GM06990 (cell line): ENCODE data around the gene DAB2IP.

Experiments used
- DNase-seq: peaks from one replicate; pipeline ENCODE4 v3.0.0-alpha.2; 2011; ENCODE audit not compliant: insufficient read length; ENCODE audit errors: extremely low read depth
- H3K27me3 ChIP-seq: replicated peaks from 2 replicates; pipeline ENCODE4 v1.6.0; 2011; ENCODE audit warnings: low read length; ENCODE audit not compliant: control insufficient read depth, insufficient read depth
- H3K36me3 ChIP-seq: 2 replicates; pipeline ENCODE4 v1.5.1; 2011; ENCODE audit warnings: low read length; ENCODE audit not compliant: control insufficient read depth, insufficient read depth
- H3K4me3 ChIP-seq: replicated peaks from 2 replicates; pipeline ENCODE4 v1.5.1; 2011; ENCODE audit warnings: low read depth, mild to moderate bottlenecking, control low read depth, low read length
- TF ChIP-seq, protein P1 (sequence below): IDR thresholded peaks from 2 replicates; pipeline ENCODE4 v1.5.1; 2011; ENCODE audit warnings: low read length, control low read depth, mild to moderate bottlenecking, inconsistent platforms; ENCODE audit not compliant: insufficient read depth, poor library complexity, severe bottlenecking

Gene DAB2IP

DNA sequence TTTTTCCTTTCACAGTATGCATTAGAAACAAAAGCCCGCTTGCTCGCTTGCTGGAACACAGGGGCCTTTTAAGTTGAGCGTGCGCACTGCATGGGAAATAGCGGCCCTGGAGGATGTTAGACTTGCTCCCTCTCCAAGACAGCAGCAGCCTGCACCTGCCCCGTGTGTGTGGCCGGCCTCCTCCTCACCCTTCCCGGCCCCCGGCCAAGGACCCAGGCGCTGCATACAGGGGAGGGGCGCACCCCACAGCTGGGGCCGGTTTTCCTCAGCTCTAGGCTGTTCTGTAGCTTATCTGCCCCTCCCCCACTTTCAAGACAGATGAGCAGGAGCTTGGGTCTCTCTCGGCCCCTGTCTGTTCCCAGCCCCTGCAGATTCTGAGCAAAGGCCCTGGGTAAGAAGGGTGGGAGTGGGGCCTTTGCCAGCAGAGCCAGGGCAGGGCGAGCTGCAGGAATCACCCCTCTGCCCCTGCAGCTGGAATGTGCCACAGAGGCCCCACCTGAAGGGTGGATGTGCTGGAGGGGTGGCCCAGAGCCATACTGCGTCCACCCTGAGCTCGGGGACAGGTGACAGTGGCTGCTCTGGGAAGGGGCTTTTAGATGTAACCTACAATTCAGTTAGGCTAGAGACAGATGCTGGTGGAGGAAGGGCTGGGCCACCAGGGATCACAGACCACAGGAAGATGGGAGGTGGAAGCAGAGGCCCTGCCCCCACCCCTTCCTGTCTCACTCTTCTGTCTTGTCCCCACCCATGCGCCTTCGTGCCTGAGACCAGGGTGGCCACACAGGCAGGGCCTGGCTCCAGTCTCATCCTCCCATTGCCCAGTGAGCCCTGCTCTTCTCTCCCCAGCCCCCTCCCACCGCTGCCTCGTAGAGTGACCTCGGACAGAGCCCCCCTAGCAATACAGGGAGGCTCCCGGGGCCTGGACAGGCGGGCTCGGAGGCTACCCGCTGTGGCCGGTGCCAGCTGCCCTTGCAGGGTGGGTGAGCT lies 132.4 kb downstream of the DAB2IP start:
- no peaks in the 10 kb centered on the region; the same call in 1 of the 2 replicates for H3K27me3 ChIP-seq
- no peaks in the 10 kb centered on the region for H3K36me3 ChIP-seq
- TF ChIP-seq, protein P1, sequence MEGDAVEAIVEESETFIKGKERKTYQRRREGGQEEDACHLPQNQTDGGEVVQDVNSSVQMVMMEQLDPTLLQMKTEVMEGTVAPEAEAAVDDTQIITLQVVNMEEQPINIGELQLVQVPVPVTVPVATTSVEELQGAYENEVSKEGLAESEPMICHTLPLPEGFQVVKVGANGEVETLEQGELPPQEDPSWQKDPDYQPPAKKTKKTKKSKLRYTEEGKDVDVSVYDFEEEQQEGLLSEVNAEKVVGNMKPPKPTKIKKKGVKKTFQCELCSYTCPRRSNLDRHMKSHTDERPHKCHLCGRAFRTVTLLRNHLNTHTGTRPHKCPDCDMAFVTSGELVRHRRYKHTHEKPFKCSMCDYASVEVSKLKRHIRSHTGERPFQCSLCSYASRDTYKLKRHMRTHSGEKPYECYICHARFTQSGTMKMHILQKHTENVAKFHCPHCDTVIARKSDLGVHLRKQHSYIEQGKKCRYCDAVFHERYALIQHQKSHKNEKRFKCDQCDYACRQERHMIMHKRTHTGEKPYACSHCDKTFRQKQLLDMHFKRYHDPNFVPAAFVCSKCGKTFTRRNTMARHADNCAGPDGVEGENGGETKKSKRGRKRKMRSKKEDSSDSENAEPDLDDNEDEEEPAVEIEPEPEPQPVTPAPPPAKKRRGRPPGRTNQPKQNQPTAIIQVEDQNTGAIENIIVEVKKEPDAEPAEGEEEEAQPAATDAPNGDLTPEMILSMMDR: no peak
- H3K4me3 ChIP-seq: no peak overlapping the region
- DNase-seq: no peak

DNA sequence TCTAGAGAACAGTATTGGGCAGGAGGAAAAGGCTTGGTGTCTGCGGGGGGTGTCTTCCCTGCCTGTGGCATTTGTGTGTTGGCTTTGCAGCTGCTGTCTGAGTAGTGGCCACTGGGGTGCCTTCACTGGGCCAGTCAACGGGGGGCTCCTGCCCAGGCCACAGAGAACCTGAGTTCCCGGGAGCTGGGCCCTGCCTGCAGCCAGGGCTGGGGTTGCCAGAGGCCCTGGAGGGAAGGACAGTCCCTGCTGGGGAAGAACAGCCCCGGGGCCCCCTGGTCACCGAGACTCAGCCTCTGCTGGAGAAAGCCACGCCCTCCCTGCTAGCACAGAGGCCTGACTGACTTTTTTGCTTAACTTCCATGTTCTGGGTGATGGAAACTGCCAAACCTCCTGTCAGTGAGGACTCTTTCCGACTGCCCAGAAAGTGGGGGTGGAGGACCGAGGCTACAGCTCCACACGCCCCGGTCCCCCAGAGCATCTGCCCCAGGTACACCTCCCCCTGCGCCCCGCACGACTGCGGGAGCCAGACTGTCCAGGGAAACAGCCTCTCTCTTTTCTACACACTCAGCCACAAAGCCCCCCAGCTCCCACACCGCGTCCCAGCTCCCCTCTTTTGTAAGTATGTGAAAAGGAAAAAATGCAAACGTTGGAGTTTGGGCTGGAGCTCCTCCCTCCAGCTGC lies 133.4 kb downstream of the DAB2IP start:
- Histone ChIP-seq H3K36me3 (no peaks in the 10 kb centered on the region), H3K4me3 (no peak overlapping the region), H3K27me3 (no peaks in the 10 kb centered on the region; the same call in 1 of the 2 replicates)
- TF ChIP-seq, protein P1: no peak
- DNase-seq: no peak

DNA sequence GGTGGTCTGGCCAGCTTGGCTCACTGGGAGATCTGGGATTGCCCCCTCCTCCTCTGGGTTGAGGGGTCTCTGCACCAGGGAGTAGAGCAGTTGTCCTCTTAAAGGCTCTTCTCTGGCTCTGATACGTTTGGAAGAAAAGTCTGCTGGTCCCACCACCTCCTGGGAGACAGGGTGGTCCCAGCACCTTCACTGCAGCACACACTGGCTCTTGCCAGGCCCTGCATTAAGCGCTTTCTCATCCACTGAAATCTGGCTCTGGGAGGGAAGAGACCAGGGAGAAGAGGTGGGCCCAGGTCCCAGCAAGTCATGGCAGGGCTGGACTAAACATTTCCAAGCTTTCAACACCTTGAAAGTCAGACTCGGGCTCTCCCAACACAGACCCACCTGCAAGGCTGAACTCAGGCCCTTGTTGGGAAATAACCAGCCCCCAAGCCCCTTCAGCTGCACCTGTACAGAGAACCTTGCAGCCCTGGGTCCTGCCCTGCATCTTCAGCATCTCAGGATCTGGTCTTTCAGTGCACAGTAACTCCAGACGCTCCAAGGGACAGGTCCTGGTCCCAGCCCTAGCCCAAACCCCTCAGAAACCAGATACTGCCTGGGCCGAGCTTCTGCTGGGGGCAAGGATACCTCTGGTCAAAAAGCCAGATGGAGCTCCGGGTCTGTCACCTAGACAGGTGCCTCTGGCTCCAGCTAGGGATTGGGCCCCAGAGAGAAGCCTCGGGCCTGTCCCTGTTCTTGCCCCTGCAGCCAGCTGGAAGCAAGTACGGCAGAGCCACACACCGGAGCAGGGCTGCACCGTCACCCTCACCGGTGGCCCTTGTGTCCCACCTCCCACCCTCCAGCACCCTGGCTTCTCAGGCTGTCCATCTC lies 134.5 kb downstream of the DAB2IP start:
- no peaks in the 10 kb centered on the region; the same call in 1 of the 2 replicates for H3K27me3 ChIP-seq
- H3K36me3 ChIP-seq: no peaks in the 10 kb centered on the region
- no peak for DNase-seq
- no peak overlapping the region for H3K4me3 ChIP-seq
- TF ChIP-seq, protein P1: no peak

DNA sequence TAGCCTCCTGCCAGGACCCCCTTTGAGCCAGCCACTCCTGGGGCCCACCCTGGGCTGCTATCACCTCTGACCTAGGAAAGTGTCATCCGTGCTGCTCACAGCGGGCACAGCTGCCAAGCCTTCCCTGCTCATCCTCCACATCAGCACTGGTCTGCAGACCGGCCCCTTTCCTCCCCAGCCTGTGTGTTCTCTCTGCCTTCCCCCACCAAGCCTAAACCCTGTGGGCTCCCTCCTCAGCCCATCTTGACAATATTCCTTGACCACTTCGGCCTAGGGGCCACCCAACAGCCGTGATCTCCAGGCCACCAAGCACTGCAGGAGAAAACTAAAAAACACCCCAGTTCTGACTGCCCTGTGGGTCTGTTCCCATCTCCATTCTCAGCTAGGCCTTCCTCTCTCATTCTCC lies 135.1 kb downstream of the DAB2IP start:
- no peak for DNase-seq
- Histone ChIP-seq H3K27me3 (no peaks in the 10 kb centered on the region; the same call in 1 of the 2 replicates), H3K4me3 (no peak overlapping the region), H3K36me3 (no peaks in the 10 kb centered on the region)
- TF ChIP-seq, protein P1: no peak

DNA sequence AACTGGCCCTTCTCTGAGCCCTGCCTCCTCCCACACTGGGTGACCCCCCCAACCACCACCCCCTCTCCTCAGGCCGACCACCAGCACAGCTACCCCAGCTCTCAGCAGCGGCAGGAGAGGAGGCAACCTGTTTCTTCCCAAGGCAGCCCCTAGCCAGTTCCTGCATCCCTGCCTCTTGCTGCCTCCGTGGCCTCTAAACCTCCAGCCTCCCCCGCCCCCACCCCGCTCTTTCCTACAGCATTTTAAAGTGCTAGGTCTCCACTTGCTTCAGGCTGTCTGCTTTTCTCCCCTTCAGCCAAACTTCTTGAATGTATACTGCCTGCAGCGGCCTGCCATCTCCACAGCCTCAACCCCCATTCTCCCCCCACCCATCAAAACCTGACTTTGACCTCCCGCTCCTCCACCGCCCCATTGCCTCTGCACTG lies 135.6 kb downstream of the DAB2IP start:
- DNase-seq: no peak
- H3K27me3 ChIP-seq: no peaks in the 10 kb centered on the region; the same call in 1 of the 2 replicates
- TF ChIP-seq, protein P1: no peak
- H3K36me3 ChIP-seq: no peaks in the 10 kb centered on the region
- no peak overlapping the region for H3K4me3 ChIP-seq
